Hypothalamus (tissue), 51 donors: ENCODE results near the gene HDGFL3.

Experiments used
- DNase-seq, 51 donors: peaks; one replicate each; lab custom pipeline; 2025; lab: John Stamatoyannopoulos, UW

HDGFL3 gene

GRCh38 chr15:83132861-83133523, 74.6 kb downstream of the HDGFL3 start:
- DNase-seq = no peak

GRCh38 chr15:83129791-83130190, 77.8 kb downstream of the HDGFL3 start:
- DNase-seq = no peak

DNA sequence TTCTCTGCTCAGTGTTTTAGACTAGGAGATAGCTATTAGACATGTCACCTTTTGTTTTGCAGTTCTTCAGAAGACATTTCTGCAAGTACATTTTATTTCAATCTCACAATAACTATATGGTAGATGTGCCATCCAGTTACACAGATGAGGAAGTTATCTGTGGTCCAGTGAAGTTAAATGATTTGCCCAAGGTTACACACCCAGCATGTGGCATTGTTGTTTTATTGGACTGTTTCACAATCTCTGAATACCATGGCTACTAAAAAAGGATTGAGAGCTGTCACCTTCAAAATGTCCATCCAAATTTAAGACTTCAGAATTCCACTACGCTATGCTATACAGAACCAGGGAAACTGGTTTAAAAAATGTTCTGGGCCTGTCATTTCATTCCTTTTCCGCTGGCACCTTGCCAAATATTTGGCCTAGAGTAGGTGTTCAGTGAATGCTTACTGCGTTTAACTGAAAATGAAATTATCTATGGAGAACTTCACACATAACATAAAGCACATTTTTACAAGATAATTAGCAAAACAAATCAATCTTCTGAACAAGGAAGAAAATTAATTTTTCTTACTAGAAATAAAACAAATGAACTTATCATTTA, 80.0 kb downstream of the HDGFL3 start:
- no peak for DNase-seq

GRCh38 chr15:83123529-83123928, 84.1 kb downstream of the HDGFL3 start:
- DNase-seq = no peak

DNA sequence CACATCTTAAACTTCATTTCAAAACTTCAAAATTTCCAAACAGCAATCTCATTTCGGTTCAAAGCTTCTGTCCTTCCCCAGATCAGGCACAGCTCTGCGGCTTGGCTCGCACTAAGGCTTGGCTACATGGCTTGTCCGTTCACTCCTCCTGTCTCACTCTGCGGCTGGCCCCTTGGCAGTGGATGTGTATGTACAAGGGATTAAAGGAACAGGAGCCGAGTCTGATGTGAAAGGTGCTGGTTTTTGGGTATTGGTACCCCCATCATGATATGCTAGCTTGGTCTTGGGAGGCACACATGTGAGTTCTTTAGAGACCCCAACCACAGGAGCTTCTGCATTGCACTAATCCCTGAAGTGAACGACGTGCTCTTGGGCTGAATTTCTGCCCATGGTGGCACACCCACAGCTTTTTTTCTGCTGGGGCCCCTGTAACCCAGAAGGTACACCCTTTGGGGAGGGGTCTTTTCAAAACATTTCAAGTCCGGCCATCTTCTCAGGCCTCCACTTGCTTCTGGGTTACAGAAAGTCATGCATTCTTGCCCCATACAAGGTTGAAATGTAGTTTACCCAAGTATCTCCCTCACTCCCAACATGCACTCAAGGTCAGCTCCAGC, 87.5 kb downstream of the HDGFL3 start:
- no peak for DNase-seq

- no peak for DNase-seq
Observed at GRCh38 chr15:83118968-83119367, 88.7 kb downstream of the HDGFL3 start.

- DNase-seq = no peak
Observed at GRCh38 chr15:83118291-83118827, 89.3 kb downstream of the HDGFL3 start.

GRCh38 chr15:83115831-83116565, 91.6 kb downstream of the HDGFL3 start:
- DNase-seq = no peak

DNA sequence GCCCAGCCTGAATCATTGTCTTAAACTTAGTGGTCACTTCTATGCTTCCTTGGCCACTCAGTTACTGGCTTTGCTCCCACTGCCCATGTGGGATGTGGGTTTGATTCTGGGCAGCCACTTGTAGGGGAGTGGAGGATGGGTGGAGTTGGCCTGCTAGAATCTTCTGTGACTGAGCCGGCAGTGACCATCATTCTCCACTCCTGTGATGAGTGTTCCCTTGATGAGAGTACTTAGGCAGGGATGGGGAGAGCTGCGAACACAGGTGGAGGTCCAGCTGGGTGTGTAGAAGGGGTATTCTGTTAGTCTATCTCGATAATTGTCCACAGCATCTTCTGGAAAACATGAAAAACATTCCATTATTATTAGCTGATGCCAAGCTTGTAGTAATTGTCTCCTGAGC, 92.2 kb downstream of the HDGFL3 start:
- no peak for DNase-seq

DNA sequence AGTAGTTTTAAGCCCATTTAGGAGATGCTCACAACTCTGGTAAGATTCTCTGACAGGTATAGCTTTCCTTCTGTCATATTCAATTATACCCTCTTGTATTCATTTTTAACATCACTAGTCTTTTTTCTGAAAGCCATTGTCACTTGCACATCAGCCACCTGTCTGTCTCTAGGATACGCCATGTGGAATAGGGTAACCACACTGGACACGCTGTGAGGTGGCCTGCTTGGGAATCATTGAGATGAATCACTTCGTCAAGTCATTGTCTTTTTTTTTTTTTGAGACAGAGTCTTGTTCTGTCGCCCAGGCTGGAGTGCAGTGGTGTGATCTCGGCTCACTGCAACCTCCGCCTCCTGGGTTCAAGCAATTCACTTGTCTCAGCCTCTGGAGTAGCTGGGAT, 92.8 kb downstream of the HDGFL3 start:
- DNase-seq = no peak

DNA sequence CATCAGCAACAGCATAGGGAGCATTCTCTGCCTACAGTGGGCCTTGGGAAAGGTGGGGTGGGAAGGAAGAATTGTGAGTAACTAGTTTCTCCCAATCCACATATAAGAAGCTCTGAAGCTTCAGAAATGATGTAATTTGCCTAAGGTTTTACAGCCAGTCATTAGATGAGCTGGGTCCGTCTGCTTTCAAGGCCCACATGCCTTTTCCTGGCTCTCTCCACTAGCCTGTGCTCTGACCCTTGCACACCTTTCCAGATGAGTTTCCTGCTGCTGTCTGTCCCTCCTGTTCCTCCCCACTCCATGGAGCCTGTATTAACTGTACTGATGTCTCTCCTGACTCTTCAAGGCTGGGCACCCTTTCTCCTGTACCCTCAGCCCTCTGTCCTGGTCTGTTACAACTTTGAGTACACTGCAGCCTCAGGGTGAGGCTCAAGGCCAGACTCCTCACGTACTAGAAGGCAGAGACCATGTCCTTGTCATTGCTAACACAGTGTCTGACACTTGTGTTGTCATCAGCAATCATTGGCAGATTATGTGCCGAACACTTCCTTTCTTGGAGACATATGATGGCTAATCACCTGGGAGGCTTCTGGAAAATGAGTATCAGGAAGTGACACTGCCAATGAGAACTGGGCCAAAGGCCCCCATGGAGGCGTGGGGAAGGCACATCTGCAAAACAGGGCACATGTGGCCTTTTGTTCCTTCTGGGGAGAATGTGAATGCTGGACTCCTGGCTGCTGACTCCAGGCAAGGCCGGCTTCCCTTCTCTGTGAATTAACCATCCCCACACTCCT, 93.5 kb downstream of the HDGFL3 start:
- DNase-seq = no peak

- DNase-seq = no peak
Observed at GRCh38 chr15:83112956-83113299, 94.7 kb downstream of the HDGFL3 start.

DNA sequence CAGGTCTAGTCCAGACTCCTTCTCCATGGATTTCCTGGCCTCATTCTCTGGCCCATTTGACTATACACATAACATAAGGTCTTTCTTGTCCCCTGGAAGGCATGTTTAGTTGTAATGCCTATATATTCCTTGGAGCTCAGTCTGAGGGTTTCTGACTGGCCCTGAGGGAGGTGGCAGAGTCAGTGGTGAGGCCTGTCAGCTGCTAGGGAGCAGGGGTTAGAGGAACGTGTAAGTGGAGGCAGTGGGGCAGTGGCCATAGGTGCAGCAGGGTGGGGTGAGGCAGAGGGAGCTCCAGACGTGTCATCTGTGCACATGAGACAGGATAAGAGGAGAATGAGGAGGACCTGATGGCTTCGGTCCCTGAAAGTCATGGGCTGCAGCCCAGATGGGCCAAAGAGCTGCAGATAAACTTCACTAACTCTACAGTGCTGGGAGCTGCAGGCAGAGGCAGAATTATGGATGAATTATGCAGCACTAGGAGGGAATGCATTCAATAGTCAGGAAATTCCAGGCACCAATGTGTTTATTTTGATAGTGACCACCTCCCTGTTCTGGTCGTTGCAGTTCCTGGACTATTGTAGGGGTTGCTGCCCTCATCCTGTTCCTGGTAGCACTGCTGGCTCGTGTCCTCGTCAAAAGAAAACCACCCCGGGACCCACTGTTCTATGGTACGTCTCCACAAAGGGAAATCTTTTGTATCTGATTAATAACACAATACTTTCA, 95.2 kb downstream of the HDGFL3 start:
- no peak for DNase-seq

DNA sequence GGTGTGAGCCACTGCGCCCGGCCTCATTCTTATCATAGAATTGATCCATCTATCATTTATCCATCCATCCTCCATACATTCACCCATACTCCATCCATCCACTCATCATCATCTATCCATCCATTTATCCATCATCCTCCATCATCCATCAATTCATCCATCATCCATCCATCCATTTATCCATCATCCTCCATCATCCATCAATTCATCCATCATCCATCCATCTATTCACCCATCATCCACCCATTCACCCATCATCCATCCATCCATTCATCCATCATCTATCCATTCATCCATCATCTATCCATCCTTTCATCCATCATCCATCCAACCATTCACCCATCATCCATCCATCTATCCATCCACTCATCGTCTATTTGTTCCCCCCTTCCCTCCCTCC, 96.5 kb downstream of the HDGFL3 start:
- no peak for DNase-seq

DNA sequence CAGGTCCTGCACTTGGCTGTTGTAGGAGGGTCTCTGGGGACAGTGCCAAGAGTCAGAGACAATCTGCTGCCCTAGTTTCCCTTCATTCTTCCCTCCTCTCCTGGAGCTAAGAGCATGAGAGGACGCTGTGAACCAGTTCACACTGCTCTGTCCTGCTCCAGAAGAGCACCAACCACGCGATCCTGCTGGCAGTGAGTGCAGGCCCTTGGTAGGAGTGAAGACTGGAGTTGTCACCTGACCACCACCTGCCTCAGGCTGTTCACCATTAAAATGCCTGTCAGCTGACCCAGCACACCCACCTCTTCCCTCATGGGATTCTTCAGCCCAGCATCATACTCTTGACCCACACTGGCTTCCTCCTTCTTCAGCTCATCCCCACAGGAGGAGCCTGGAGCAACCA, 97.2 kb downstream of the HDGFL3 start:
- no peak for DNase-seq

DNA sequence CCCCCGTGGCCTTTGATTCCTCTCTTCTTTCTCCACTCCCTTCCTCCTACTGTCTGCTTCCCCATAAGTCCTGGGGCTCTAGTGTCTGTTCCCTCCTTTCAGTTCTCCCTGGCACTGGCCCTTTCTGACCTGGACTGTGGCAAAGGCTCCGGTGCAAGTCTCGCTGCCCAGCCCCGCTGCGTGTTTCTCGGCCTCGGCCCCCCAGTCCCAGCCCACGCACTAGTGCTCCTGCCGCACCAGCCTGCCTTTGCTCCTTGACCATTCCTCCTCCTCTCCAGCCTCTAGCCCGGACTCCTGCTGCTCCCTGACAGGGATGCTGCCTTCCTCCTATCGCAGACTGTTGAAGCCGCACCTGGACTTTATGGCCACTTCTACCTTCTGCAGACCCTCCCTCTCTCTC, 98.1 kb downstream of the HDGFL3 start:
- DNase-seq = no peak

DNA sequence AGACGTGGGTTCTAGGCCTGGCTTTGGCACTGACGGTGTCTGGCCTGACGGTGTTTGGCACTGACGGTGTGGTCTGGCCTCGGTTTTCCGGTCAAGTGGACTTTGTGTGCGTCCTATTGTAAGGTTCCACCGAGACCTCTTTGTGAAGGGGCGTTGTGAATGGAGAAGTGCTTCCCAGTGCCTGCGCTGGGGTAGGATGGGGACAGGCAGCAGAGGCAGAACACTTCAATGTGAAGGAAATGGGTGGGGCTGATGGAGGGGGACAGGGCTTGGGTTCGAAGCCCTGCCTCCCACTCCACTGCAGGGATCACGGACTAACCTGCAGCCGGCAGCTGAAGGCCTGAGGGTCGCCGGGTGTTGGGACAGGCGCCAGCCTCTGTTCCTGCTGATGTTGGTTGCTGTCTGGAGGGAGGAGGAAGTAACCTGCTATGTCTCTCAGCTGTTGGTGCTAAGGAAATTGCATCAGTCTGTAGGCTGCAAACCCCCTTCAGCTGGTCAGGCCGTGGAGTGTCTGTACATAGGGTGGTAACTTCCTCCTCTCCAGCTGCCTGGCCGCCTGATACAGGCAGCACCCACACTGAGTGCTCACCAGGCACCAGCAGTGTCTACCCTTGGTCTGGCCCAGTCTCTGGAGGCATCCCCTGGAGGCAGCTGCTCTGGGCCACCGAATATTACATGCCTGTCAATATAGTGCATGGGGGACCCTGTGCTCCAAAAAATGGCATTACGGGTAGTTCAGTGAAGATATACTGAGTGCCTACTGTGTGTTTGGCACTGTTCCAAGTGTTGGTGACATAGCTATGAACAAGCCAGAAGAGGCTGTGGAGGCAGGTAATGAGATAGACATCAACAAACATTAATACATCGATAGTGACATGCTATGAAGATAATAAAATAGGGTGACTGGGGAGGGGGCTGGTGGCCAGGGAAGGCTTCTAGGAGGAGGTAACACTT, 99.1 kb downstream of the HDGFL3 start:
- DNase-seq = peak in 26 of 51 donors; percentile 5 to 57 (median 30)

DNA sequence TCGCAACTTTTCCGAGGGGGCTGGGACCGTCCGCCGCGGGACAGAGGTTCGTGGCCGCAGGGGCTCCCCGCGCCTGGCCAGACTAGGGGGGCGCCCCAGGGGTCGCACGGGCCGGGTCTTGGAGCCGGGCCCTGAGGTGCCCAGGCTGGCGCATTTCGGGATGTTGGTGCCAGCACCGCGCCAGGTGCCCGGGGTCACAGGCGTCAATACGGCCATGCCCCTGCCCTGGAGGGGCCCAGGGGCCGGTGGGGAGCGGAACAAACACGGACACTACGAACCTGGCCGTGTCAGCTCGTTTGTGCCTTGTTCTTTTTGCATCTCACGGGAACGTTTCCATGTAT, 99.8 kb downstream of the HDGFL3 start:
- DNase-seq = no peak
